ENCODE data around the gene SIX2. TPM values are rescaled to one million over a fixed set of nuclear protein-coding genes. Genes with fewer than 3 reads are reported as not detected.

Gene SIX2
- total and polyA plus RNA-seq, 2 donors from 2014 or later, result 0.28 to 0.62 TPM

- H3K4me1 ChIP-seq (ENCODE audit: control insufficient read depth in 2 of 3, insufficient read depth in 2 of 3, low read depth in 1 of 3, low read length in 3 of 3), result no peaks in the 10 kb centered on the region
- peaks cover 2% of the 10 kb centered on the region for H3K27me3 ChIP-seq (ENCODE audit: control insufficient read depth, insufficient read depth, low read length)
- no peaks in the 10 kb centered on the region for H3K36me3 ChIP-seq (ENCODE audit: control insufficient read depth in 2 of 3, insufficient read depth in 3 of 3, low read length in 3 of 3)
- intact Hi-C loops (cut with DNase I), result no loop called here
- no peak overlapping the region for H3K27ac ChIP-seq (ENCODE audit: low read depth in 2 of 2, low read length in 2 of 2)
- H3K9me3 ChIP-seq (ENCODE audit: control insufficient read depth in 2 of 3, insufficient read depth in 1 of 3, low read length in 3 of 3), result no peaks in the 10 kb centered on the region
- TF ChIP-seq CTCF (IDR thresholded peaks at IDR 0.05; ENCODE audit: borderline replicate concordance, extremely low read depth, insufficient read depth), result no peak
- no peak overlapping the region for H3K9ac ChIP-seq (ENCODE audit: low read length in 3 of 3)
- FAIRE-seq (no peak), DNase-seq (no peak)
- H3K4me3 ChIP-seq (ENCODE audit: low read length in 3 of 3), result no peak overlapping the region
Observed at GRCh38 chr2:45052388-45052928, 43.2 kb upstream of the SIX2 start.

DNA sequence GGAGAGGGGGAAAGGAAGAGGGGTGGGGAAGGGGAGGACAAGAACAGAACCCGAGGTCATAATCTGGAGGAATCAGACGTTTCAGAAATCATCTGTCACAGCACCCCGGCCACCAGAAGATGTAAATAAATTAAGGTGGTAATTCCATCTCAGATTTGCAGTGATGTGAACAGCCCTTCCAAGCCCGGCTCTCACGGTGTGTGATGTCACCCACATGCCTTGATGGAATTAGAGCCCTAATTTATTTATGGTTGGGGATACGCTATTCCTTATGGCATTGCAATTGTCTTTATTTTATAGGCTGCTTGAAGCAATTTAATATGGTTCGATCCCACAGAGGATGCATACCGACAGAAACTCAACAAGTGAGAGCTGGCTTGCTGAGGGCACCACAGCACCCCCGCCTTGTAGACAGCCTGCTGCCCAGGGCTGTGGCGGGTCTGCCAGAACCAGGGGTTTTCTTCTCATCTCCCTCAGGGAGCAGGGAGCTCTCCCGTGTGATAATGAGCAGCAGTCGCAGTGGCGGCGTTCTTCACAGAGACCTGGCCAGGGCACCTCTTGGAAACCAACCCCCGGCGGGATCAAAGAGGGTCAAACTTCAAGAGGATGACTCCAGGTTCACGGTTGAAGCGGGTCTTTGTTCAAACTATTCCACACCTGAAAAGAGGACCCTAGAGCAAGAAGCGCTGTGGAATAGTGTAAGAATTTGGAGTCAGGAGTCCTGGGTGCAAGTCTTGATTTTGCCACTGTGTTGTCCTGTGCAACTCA is 40.5 kb upstream of the SIX2 start:
- Histone ChIP-seq H3K9me3 (ENCODE audit: control insufficient read depth in 2 of 3, insufficient read depth in 1 of 3, low read length in 3 of 3) (no peaks in the 10 kb centered on the region), H3K4me1 (ENCODE audit: control insufficient read depth in 2 of 3, insufficient read depth in 2 of 3, low read depth in 1 of 3, low read length in 3 of 3) (no peaks in the 10 kb centered on the region), H3K4me3 (ENCODE audit: low read length in 3 of 3) (no peak overlapping the region), H3K9ac (ENCODE audit: low read length in 3 of 3) (no peak overlapping the region), H3K36me3 (ENCODE audit: control insufficient read depth in 2 of 3, insufficient read depth in 3 of 3, low read length in 3 of 3) (no peaks in the 10 kb centered on the region), H3K27me3 (ENCODE audit: control insufficient read depth, insufficient read depth, low read length) (peaks cover 2% of the 10 kb centered on the region), H3K27ac (ENCODE audit: low read depth in 2 of 2, low read length in 2 of 2) (no peak overlapping the region)
- FAIRE-seq (no peak), DNase-seq (no peak)
- TF ChIP-seq CTCF (IDR thresholded peaks at IDR 0.05; ENCODE audit: borderline replicate concordance, extremely low read depth, insufficient read depth), result no peak
- intact Hi-C loops (cut with DNase I), result no loop called here

GRCh38 chr2:45047301-45047700 is 38.0 kb upstream of the SIX2 start:
- Histone ChIP-seq H3K4me3 (ENCODE audit: low read length in 3 of 3) (no peak overlapping the region), H3K27me3 (ENCODE audit: control insufficient read depth, insufficient read depth, low read length) (peaks cover 4% of the 10 kb centered on the region), H3K9ac (ENCODE audit: low read length in 3 of 3) (no peak overlapping the region), H3K27ac (ENCODE audit: low read depth in 2 of 2, low read length in 2 of 2) (no peak overlapping the region), H3K4me1 (ENCODE audit: control insufficient read depth in 2 of 3, insufficient read depth in 2 of 3, low read depth in 1 of 3, low read length in 3 of 3) (no peaks in the 10 kb centered on the region), H3K9me3 (ENCODE audit: control insufficient read depth in 2 of 3, insufficient read depth in 1 of 3, low read length in 3 of 3) (no peaks in the 10 kb centered on the region), H3K36me3 (ENCODE audit: control insufficient read depth in 2 of 3, insufficient read depth in 3 of 3, low read length in 3 of 3) (no peaks in the 10 kb centered on the region)
- TF ChIP-seq CTCF (IDR thresholded peaks at IDR 0.05; ENCODE audit: borderline replicate concordance, extremely low read depth, insufficient read depth), result no peak
- intact Hi-C loops (cut with DNase I), result no loop called here
- DNase-seq (no peak), FAIRE-seq (no peak)
